HepG2 (cell line): Measurements from ENCODE around the gene ATP23. TPM values are rescaled to one million over a fixed set of nuclear protein-coding genes. Genes with fewer than 3 reads are reported as not detected.

Experiments
- AGO2 ChIP-seq: fragments of 200-400 bp; formaldehyde crosslinking; optimal IDR thresholded peaks from 2 replicates; pipeline ENCODE3; 2017; ENCODE audit warnings: mild to moderate bottlenecking, low read depth, low read length, moderate library complexity
- CHD4 ChIP-seq: fragments of 200-600 bp; sonication (generic); IDR thresholded peaks from 2 replicates; pipeline ENCODE4 v1.7.0; 2017; ENCODE audit warnings: mild to moderate bottlenecking, low read length, borderline replicate concordance
- DNMT3B ChIP-seq: conservative IDR thresholded peaks from 2 replicates; pipeline ENCODE4 v1.6.1; 2016; ENCODE audit warnings: missing biosample characterization, control low read depth
- EEA1 ChIP-seq: sonication (generic); formaldehyde crosslinking; IDR thresholded peaks from 2 replicates; pipeline ENCODE4 v1.5.1; 2020; ENCODE audit warnings: mild to moderate bottlenecking, missing genetic modification reagents, borderline replicate concordance
- KAT7 ChIP-seq: IDR thresholded peaks from 2 replicates; pipeline ENCODE4 v1.6.1; 2018; ENCODE audit warnings: borderline replicate concordance, missing compliant biosample characterization
- KAT8 ChIP-seq: IDR thresholded peaks from 2 replicates; pipeline ENCODE4 v1.6.1; 2016; ENCODE audit warnings: missing genetic modification reagents, missing compliant biosample characterization
- PHF20 ChIP-seq: sonication (generic); formaldehyde crosslinking; IDR thresholded peaks from 2 replicates; pipeline ENCODE4 v1.5.0; 2020; ENCODE audit warnings: mild to moderate bottlenecking, missing genetic modification reagents
- POLR2G ChIP-seq: fragments of 200-400 bp; formaldehyde crosslinking; IDR thresholded peaks from 2 replicates; pipeline ENCODE4 v1.6.1; 2018; ENCODE audit warnings: mild to moderate bottlenecking, low read depth, low read length, moderate library complexity
- SMYD3 ChIP-seq: sonication (generic); formaldehyde crosslinking; IDR thresholded peaks from 2 replicates; pipeline ENCODE4 v1.8.1; 2023; ENCODE audit warnings: mild to moderate bottlenecking, missing genetic modification reagents
- SRSF1 ChIP-seq: fragments of 200-400 bp; formaldehyde crosslinking; optimal IDR thresholded peaks from 2 replicates; pipeline ENCODE3; 2017; ENCODE audit warnings: mild to moderate bottlenecking, low read depth, low read length, moderate library complexity
- U2AF1 ChIP-seq: fragments of 200-400 bp; formaldehyde crosslinking; optimal IDR thresholded peaks from 2 replicates; pipeline ENCODE3; 2017; ENCODE audit warnings: mild to moderate bottlenecking, low read depth, low read length
- ZFP1 ChIP-seq: IDR thresholded peaks from 2 replicates; pipeline ENCODE4 v1.6.1; 2016
- ZNF138 ChIP-seq: sonication (generic); formaldehyde crosslinking; IDR thresholded peaks from 2 replicates; pipeline ENCODE4 v1.5.0; 2020; ENCODE audit warnings: mild to moderate bottlenecking, low read depth, missing genetic modification reagents
- ZNF343 ChIP-seq: sonication (generic); formaldehyde crosslinking; IDR thresholded peaks from 2 replicates; pipeline ENCODE4 v1.4.0; 2020; ENCODE audit warnings: mild to moderate bottlenecking, missing genetic modification reagents
- ZNF644 ChIP-seq: IDR thresholded peaks from 2 replicates; pipeline ENCODE4 v1.6.1; 2016; ENCODE audit warnings: low read depth
- polyA plus RNA-seq, 8 experiments: library from polyadenylated mRNA; depleted of rRNA in 3 of 8; stranded (reverse) in 7 of 8; unstranded in 1 of 8; fragments of >200 nt; fragmentation: Illumina TruSeq in 4 of 8; extraction: Trizol in 4 of 8; gene quantifications; 2 replicates each; pipeline versions ENCODE4 v1.2.1 to v1.2.3, GENCODE V29; 2011 to 2016; ENCODE audit warnings: low read depth in 4 of 8, missing spikeins in 1 of 8, mixed read lengths in 1 of 8; ENCODE audit not compliant: insufficient read depth in 1 of 8
- total RNA-seq, 5 experiments: library from RNA; depleted of rRNA; stranded (reverse); fragments of >200 nt; fragmentation: Illumina TruSeq; extraction: Trizol; gene quantifications; 2 replicates each; pipeline ENCODE4 v1.2.3, GENCODE V29; 2016; ENCODE audit warnings: low read depth in 1 of 5
- TF ChIP-seq, protein P1 (sequence below): sonication (generic); formaldehyde crosslinking; IDR thresholded peaks from 2 replicates; pipeline ENCODE4 v1.5.1; 2020; ENCODE audit warnings: mild to moderate bottlenecking, missing genetic modification reagents, borderline replicate concordance
- TF ChIP-seq, protein P2 (sequence below), 2 experiments: sonication (generic) in 1 of 2; formaldehyde crosslinking in 1 of 2; IDR thresholded peaks; 2 replicates each; pipeline versions ENCODE4 v1.5.1 to v1.6.1; 2011 to 2020; ENCODE audit warnings: borderline replicate concordance in 1 of 2, low read depth in 1 of 2, low read length in 1 of 2, mild to moderate bottlenecking in 1 of 2, missing genetic modification reagents in 1 of 2, moderate library complexity in 1 of 2
- TF ChIP-seq, protein P3 (sequence below): sonication (generic); formaldehyde crosslinking; IDR thresholded peaks from 2 replicates; pipeline ENCODE4 v1.4.0; 2020; ENCODE audit warnings: missing genetic modification reagents

Gene ATP23
- total and polyA plus RNA-seq, 2 of the 13 experiments (the other 11 are each of a cell fraction or from before 2014, with no cell fraction given): 12.1 to 14.7 TPM

DNA sequence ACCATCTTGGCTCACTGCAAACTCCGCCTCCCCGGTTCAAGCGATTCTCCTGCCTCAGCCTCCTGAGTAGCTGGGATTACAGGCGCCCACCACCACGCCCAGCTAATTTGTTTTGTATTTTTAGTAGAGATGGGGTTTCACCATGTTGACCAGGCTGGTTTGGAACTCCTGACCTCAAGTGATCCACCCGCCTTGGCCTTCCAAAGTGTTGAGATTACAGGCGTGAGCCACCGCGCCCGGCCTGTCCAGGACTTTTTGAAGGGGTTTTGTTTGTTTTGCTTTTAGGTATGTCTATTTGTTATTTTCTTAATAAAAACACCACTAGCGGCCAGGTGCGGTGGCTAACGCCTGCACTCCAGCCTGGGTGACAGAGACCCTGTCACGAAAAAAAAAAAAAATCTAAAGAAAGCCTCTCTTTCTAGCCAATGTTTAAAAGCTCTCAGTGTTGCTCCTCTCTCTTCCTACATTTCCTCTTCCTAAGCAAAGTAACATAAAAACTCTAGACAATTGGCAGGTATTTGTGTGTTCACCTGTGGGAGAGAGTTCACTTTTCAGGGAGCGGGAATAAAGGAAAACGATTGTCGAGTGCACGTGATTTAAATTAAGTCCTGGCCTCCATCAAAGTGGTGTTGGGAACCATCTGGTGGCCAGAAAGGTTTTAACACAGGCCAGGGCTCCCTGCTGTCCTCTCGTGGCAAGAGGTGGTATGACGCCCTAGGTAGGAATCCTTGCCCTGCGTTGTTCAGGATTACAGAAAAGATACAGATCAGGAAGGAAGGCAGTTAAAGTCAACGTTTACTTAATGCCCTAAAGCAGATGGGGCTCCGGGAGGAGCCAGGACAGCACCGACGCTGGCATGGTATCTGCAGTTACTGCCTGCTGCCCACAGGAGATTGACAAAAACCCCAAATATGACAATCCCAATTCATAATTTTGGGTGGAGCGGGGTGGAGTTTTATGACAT lies 36.2 kb upstream of the ATP23 start (continued):
- TF ChIP-seq, protein P1, sequence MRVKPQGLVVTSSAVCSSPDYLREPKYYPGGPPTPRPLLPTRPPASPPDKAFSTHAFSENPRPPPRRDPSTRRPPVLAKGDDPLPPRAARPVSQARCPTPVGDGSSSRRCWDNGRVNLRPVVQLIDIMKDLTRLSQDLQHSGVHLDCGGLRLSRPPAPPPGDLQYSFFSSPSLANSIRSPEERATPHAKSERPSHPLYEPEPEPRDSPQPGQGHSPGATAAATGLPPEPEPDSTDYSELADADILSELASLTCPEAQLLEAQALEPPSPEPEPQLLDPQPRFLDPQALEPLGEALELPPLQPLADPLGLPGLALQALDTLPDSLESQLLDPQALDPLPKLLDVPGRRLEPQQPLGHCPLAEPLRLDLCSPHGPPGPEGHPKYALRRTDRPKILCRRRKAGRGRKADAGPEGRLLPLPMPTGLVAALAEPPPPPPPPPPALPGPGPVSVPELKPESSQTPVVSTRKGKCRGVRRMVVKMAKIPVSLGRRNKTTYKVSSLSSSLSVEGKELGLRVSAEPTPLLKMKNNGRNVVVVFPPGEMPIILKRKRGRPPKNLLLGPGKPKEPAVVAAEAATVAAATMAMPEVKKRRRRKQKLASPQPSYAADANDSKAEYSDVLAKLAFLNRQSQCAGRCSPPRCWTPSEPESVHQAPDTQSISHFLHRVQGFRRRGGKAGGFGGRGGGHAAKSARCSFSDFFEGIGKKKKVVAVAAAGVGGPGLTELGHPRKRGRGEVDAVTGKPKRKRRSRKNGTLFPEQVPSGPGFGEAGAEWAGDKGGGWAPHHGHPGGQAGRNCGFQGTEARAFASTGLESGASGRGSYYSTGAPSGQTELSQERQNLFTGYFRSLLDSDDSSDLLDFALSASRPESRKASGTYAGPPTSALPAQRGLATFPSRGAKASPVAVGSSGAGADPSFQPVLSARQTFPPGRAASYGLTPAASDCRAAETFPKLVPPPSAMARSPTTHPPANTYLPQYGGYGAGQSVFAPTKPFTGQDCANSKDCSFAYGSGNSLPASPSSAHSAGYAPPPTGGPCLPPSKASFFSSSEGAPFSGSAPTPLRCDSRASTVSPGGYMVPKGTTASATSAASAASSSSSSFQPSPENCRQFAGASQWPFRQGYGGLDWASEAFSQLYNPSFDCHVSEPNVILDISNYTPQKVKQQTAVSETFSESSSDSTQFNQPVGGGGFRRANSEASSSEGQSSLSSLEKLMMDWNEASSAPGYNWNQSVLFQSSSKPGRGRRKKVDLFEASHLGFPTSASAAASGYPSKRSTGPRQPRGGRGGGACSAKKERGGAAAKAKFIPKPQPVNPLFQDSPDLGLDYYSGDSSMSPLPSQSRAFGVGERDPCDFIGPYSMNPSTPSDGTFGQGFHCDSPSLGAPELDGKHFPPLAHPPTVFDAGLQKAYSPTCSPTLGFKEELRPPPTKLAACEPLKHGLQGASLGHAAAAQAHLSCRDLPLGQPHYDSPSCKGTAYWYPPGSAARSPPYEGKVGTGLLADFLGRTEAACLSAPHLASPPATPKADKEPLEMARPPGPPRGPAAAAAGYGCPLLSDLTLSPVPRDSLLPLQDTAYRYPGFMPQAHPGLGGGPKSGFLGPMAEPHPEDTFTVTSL (CRISPR knock-in tag): no peak
- no peak for TF ChIP-seq U2AF1
- TF ChIP-seq SMYD3 (CRISPR knock-in tag): no peak
- no peak for TF ChIP-seq AGO2
- no peak for TF ChIP-seq KAT7
- TF ChIP-seq DNMT3B (CRISPR knock-in tag): no peak
- TF ChIP-seq SRSF1: no peak
- no peak for TF ChIP-seq EEA1
- TF ChIP-seq, protein P2, sequence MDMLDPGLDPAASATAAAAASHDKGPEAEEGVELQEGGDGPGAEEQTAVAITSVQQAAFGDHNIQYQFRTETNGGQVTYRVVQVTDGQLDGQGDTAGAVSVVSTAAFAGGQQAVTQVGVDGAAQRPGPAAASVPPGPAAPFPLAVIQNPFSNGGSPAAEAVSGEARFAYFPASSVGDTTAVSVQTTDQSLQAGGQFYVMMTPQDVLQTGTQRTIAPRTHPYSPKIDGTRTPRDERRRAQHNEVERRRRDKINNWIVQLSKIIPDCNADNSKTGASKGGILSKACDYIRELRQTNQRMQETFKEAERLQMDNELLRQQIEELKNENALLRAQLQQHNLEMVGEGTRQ (IDR thresholded peaks at IDR 0.05; ENCODE audit: low read depth, low read length): peak; percentile 39; the same call in 1 of the 2 replicates
- TF ChIP-seq, protein P2 (CRISPR knock-in tag; IDR thresholded peaks at IDR 0.05; ENCODE audit: borderline replicate concordance): no peak; the same call in 1 of the 2 replicates
- TF ChIP-seq ZNF138 (CRISPR knock-in tag): no peak
- TF ChIP-seq POLR2G: no peak
- TF ChIP-seq, protein P3, sequence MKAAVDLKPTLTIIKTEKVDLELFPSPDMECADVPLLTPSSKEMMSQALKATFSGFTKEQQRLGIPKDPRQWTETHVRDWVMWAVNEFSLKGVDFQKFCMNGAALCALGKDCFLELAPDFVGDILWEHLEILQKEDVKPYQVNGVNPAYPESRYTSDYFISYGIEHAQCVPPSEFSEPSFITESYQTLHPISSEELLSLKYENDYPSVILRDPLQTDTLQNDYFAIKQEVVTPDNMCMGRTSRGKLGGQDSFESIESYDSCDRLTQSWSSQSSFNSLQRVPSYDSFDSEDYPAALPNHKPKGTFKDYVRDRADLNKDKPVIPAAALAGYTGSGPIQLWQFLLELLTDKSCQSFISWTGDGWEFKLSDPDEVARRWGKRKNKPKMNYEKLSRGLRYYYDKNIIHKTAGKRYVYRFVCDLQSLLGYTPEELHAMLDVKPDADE (CRISPR knock-in tag): no peak
- no peak for TF ChIP-seq ZNF644 (CRISPR knock-in tag)
- no peak for TF ChIP-seq CHD4
- no peak for TF ChIP-seq ZNF343
- no peak for TF ChIP-seq ZFP1
- TF ChIP-seq KAT8 (CRISPR knock-in tag): peak; percentile 37; the same call in 1 of the 2 replicates
- TF ChIP-seq PHF20 (CRISPR knock-in tag): no peak
